GM19043 (cell line): ENCODE measurements around the gene TSPAN16.

ENCODE experiments used
- ATAC-seq: cut with Tn5 transposase; IDR thresholded peaks from one replicate; pipeline ENCODE4 v1.9.1; 2021; ENCODE audit warnings: low read depth; ENCODE audit not compliant: unreplicated experiment

Gene TSPAN16, protein sequence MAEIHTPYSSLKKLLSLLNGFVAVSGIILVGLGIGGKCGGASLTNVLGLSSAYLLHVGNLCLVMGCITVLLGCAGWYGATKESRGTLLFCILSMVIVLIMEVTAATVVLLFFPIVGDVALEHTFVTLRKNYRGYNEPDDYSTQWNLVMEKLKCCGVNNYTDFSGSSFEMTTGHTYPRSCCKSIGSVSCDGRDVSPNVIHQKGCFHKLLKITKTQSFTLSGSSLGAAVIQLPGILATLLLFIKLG

DNA sequence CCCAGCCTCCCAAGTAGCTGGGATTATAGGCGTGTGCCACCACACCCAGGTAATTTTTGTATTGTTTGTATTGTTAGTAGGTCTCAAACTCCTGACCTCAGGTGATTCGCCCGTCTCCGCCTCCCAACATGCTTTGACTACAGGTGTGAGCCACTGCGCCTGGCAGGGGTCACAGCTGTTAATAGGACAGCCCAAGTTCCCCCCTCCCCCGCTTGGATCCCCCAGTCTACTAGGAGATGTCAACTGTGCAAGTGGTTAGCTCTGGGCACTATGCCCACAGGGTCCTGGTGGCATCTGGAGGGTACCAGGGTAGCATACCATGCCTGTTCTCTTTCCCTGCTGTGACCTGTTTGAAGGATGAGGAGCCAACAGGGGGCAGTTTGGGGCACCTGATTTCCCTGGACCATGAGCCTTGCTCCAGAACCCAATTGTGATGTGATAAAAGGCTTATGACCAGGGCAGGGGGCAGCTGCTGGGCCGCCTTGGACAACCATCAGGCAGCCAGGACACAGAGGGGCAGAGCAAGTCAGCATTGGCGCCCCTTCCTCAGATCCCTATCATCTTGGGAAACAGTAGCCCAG, at the start of gene TSPAN16:
TSPAN16 (plus strand) TSS at position 496 of the 581 bp plus-strand sequence. CDS start 138 bp downstream, outside the sequence.
- ATAC-seq = no peak

DNA sequence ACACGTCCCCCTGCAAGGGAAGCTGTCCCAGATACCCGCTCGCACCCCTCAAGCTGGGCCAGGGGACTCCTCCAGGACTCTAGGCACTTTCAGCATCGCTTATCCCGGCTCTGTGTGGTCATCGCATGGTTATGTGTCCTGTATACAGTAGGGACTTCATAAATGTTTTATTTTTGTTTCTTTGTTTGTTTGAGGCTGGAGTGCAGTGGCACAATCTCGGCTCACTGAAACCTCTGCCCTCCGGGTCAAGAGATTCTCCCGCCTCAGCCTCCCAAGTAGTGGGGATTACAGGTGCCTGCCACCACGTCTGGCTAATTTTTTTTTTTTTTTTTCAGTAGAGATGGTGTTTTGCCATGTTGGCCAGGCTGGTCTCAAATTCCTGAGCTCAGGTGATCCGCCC, 49.0 kb upstream of the TSPAN16 start:
- ATAC-seq = no peak

DNA sequence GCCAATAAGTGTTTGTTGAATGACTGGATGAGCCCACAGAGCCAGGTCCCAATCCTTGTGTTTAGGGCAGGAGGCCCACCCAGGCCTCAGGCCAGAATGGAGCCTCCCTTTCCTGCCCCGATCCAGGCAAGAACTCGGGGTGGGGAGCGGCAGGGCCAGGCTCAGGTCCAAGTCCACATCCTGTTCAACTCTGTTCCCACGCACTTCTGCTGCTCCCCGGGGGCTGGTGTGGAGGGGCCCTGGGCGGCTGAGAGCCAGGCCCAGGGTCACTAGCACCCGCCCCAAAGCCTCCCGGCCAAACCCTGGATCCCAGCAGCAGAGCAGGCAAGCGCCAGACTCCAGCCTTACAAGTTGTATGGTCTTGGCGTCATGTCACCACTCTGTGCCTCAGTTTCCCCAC, 48.6 kb upstream of the TSPAN16 start:
- no peak for ATAC-seq

DNA sequence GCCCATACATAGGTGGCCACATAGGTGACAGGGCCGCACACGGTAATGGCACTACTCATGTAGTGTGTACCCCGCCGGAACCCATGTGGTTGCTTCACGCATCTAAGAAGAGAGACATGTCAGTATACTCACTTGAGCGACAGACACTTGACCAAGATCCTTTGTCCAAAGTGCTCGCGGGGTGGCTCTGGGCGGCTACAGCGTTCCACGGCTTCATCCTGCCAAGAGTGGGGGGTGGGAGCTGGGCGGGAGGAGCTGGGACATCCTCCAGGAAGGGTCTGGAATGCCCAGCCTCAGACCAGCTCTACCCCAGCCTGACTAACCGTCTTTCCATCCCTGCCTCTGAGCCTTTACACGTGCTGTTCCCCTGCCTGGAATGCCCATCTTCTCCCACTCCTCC, 48.0 kb upstream of the TSPAN16 start:
- no peak for ATAC-seq

DNA sequence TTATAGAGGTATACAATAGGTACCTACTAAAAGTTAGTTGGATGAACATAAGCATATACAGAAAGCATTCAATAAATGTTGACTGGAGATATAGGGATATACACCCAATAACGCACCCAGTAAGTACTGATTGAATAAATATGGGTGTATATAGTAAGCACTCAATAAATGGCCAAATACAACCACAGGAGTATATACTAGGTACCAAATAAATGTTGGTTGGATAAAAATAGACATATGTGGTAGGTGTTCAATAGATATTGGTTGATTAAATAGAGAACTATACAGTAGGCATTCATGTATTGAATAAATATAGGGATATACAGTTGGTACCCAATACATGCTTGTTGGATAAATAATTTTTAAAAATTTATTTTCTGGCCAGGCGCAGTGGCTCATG, 47.1 kb upstream of the TSPAN16 start:
- no peak for ATAC-seq

DNA sequence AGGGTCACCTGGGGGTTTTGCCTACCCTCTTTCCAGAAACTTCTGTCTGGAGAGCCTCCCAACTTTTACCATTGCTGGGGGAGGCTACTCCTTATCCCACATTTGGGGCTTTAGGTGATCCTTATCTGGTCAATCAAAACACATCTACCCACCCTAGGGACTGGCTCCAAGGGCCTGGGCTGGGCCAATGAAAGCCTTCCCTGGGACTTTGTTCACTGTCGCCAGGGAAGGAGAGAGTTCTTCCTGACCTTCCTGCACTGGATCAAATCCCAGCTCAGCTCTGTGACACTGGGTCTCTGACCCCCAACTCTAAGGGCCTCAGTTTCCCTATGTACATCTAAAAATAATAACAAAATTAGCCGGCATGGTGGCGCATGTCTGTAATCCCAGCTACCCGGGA, 44.7 kb upstream of the TSPAN16 start:
- ATAC-seq = no peak

DNA sequence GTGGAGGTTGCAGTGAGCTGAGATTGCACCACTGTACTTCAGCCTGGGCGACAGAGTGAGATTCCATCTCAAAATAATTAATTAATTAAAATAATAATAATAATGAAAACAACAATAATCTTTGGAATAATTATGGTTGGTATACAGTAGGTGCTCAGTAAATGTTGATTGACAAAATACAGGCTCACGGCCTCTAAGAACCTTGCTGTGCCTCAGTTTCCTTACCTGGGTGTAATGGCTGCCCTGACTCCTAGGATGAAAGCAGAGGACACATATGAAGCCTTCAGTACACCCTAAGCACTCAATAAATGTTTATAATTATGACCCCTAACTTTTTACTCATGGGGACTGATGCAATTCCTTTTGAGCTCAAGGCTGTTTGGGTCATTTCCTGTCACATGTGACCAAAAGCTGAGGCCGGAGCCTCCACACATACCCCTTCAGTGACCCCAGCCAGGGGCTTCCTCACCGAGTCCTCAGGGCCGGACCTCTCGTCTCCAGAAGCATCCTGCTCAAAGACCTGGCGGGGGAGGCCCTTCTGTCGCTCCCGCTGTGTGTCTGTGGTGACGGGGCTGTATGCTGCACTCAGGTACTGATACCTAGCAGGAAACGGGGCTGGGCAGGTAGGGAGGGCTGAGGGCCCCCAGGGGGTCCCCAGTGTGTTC, 44.2 kb upstream of the TSPAN16 start:
- no peak for ATAC-seq

DNA sequence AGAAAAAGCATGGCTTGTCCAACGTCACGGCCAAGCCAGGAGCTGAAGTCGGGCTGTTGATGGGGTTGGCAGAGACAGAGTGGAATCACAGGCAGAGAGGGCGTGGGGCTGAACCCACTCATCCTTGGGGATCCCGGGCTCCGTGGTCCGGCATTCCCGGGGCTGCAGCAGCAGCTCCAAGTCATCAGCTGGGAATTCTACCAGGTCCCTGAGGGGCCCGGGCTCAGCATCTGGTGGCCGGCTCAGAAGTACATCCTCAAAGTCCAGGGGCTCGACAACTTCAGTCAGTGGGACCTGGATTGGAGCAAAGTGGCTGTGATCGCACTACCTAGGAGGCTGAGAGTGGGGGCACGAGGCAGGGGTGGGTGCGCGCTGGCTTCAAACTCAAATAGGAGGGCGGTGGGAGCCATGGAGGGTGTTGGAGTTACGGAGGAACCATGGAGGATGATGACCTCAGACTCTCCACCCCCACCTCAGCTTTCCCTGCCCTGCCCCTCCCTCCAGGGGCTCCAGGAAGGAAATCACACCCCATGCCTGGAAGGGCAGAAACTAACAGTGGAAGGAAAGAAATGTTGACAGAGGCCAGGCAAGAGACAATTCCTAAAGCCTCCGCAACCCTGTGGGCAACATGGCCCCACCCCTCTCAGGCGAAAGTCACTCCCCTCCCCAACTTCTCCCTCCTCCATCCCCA, 43.1 kb upstream of the TSPAN16 start:
- ATAC-seq = no peak

DNA sequence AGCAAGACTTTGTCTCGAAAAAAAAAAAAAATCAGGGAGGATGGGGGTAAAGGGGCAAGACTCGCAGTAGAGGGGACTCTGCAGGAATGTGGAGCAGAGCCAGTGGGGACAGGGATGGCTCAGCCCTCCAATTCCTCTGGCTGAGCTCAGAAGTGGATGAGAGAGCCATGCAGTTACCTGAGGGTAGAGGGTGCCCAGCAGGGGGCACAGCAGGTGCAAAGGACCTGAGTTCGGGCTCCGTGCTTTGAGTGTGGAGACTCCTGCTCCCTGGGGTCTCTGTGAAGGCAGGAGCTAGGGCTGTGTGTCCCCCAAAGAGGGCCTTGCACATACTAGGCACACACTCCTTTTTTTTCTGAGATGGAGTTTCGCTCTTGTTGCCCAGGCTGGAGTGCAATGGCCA, 41.3 kb upstream of the TSPAN16 start:
- no peak for ATAC-seq

DNA sequence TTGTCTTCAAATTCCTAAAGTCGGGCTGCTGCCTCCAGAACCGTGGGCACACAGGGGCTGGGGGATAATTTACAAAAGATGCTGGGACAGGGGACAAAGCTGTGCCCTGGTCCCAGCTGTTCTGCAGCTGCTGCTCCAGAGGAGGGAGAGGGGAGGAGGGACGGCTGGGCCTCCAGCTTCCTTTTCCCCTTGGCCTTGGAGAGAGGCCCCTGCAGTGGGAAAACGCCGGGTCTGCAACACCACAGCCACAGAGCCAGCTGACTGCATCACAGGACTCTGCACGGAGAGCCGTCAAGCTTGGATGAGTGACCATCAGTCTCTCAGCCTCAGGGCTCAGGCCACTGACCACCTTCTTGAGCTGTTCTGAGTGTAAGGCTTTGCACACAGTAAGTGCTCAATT, 39.8 kb upstream of the TSPAN16 start:
- no peak for ATAC-seq

DNA sequence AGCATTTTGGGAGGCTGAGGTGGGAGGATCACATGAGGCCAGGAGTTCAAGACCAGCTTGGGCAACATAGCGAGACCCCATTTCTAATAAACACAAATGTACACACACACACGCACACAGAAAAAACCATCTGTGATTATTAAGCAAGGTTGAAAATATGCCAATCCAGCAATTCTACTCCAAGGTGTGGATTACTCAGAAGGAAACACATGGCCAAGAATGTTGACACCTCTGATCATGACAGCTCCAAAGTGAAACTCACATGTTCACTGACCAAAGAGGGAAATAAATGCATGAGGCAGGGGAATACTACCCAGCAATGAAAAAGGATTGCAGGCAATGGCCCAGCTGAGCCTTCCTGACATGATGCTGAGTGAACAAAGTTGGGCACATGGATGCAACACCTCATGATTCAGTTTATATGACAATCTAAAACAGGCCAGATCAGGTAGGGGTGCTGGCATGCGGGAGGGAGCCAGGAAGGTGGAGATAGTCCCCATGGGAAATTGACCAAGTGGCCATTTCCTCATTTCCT, 38.0 kb upstream of the TSPAN16 start:
- ATAC-seq = no peak

DNA sequence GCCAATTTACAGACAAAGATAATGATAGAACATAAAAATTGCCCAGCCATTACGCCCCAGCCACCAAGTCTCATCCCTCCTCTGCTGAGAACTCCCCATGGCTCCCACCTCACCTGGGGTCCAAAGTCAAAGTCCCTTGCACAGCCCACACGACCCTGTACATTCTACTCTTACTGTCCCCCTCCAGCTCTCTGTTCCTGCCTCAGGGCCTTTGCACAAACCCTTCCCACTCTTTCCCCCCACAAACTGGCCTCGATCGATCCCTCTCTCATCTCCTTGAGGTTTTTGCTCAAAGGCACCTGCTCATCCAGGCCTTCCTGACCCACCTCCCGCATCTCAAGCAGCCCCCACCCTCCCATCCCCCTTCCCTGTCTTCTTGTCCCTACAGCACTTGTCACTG, 35.0 kb upstream of the TSPAN16 start:
- no peak for ATAC-seq

DNA sequence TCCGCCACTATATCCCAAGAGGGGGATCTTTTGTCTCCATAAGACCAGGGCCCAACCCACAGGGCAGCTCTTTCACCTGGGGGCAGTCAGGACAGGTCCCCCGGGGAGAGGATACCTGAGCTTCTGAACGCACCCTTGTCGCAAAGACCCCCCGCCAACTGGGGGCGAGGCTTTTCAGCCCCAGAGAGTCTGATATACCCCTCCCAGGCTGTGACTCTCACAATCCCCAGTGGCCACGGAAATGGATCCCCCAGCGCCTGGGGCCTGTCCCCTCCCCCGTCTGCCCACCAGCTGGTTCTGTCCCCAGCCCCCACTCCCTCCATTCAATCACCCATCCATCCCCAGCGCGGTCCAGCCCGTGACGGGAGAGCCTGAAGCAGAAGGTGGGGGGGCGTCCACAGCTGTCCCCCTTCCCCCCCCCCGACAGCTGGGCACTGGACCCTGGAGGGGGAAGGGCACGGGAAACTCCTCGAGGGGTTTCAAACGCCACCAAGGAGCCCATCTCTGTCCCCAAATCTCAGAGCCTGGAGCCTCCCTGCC, 34.5 kb upstream of the TSPAN16 start:
- no peak for ATAC-seq

DNA sequence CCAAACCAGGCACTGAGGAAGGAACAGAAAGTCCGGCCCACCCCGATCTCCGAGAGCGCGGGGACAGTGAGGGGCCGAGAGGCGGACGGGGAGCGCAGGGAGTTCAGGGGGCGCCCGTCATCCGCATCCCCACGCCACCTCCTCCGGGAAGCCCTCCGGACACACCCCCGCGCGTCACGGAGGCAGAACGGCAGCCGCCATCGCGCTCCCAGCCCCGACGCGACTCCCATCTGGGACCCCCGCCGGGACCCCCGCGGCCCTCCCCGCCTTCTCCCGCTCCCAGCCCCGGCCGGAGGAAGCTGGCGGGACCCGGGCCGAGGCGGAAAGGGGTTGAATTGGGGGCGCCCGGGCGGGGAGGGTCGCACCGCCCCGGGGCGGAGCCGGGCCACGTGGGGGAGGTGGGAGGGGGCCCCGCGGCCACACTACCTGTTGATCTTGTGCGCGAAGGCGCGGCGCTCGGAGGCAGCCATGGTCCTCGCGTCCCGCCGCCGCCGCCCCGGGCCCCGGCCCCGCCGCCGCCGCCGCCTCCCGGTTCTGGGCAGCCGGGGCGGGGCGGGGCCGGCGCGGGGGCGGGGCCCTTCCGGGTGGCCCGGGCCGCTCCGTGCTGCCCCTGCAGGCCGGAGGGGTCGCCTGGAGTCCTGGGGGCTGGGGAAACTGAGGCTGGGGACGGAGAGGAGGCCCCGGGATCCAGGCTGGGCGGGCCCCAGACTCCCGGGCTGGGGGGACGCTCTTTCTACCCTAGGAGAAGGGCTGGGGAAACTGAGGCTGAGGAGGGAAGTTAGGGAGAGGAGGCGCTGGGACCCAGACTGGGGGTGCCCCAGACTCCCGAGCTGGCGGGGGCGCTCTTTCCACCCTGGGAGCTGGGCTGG, 33.8 kb upstream of the TSPAN16 start, which contains the start of gene DOCK6:
DOCK6 (minus strand) TSS at position 554 of the 869 bp plus-strand sequence; CDS start at position 470, 84 bp downstream.
- no peak for ATAC-seq

DNA sequence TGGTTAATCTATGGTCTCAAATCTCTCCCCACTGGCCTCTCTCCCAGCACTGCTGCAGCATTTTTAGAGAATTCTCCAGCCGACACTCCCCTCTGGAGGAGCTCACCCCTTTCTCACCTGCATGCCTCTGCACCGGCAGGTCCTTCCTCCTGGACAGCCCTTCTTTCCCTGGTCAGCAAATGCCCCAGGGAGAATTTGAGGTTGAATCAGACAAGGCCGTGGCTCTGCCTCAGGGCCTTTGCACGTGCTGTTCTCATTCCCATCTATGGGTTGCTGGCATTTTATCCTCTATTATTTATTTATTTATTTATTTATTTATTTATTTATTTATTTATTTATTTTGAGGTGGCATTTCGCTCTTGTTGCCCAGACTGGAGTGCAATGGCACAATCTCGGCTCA, 32.2 kb upstream of the TSPAN16 start:
- no peak for ATAC-seq

DNA sequence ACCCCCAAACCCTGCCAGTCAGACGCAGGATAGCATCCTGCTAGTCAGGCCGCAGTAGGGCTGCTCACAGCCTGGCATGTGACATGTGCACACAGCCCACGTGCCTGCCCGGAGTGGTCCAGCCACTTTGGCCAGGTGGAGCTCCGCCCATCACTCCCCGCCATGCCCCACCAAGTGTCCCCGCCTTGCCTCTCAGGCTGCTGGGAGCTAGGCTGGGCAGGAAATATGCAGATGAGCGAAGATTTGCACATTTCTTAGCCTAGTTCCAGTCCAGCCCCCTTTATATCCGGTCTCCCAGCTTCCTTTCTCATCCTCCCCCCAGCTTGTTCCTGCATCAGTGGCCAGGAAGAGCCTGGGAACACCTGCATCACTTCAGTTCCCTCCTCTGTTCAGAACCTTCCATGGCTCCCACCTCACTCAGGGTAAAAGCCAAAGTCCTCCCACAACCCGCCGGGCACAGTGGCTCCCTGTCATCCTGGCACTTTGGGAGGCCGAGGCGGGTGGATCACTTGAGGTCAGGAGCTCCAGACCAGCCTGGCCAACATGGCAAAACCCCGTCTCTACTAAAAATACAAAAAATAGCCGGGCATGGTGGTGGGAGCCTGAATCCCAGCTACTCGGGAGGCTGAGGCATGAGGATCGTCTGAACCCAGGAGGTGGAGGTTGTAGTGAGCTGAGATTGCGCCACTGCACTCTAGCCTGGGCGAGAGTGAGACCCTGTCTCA, 31.3 kb upstream of the TSPAN16 start:
- ATAC-seq = no peak

DNA sequence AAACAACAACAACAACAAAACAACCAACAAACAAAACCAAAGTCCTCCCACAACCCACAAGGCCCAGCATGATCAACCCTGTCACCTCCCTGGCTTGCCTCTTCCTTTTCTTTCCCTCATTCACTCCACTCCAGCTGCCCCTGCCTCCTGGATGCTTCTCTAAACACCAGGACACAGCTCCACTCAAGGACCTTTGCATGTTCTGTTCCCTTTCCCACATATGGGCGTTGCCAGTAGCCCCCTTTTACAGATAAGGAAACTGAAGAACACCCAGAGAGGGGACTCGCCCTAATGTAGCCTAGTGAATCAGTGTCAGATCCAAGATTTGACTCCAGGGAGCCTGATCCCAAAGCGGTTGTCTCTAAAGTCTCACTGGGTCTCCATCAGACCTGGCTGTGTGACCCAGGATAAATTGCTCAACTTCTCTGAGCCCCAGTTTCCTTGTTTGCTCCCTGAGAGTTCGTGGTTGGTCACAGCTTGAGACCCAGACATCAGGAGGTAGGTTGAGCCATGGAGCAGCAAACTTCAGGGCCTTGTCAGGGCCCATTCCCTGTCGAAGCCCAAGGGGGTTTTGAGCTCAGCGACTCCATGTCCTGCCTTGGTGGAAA, 30.7 kb upstream of the TSPAN16 start:
- ATAC-seq = no peak

DNA sequence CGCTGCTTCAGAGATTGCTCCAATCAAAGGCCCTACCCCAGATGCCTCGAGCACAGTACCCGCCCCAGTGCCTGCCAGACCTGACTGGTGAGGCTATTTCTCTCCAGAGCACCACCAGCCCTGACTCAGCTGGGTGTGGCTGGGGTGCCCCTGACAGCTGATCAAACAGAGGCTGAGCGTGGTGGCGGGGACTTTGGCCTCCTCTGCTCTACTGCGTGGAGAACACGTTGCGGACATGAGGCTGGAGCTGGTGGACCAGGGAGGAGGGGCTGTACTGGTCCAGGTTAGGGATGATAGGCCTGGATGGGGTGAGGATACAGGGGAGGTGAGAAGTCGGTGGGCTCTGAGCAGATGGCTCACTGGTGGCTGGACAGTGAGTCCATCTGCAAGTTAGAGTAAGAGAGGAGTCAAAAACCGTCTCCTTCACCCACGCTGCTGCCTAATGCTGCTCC, 30.1 kb upstream of the TSPAN16 start:
- no peak for ATAC-seq
